ENCODE data around the gene GBA2.

DNA sequence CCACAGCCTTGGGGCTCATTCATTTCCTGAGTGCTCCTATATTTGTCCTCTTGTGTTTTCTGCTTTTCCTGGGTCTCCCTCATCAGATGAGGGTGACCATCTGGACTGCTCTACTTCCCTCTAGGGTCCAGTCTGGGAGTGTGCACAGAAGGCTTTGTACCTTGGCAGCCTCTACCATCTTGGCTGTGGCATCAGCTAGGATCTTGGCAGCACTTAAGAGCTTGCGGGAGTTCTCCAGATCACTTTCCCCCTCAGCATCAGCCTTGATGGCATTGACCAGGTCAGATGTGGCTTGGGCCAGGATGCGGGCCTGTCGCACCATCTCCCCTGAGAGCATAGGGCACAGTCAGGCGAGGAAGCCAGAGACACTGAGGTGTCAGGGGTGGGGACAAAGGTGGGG is 32.8 kb downstream of the GBA2 start:
- TF ChIP-seq EZH2 (IDR thresholded peaks at IDR 0.05; ENCODE audit: insufficient read depth, poor library complexity, severe bottlenecking) (no peak), EZH2phosphoT487 (IDR thresholded peaks at IDR 0.05; ENCODE audit: insufficient read depth, low read depth) (no peak)

All from GM23248 (cell line).